HG03108 (cell line): ENCODE data around the gene EHBP1L1.

Experiments
- ATAC-seq: cut with Tn5 transposase; IDR thresholded peaks from one replicate; pipeline ENCODE4 v1.9.1; 2021; ENCODE audit warnings: moderate library complexity; ENCODE audit not compliant: unreplicated experiment

Gene EHBP1L1

GRCh38 chr11:65592858-65593517 lies 17.1 kb downstream of the EHBP1L1 start:
- no peak for ATAC-seq

GRCh38 chr11:65593518-65594414 lies 17.9 kb downstream of the EHBP1L1 start:
- ATAC-seq: no peak

- ATAC-seq: no peak
Measured at GRCh38 chr11:65595131-65595530, 19.3 kb downstream of the EHBP1L1 start.

- ATAC-seq: no peak
Measured at GRCh38 chr11:65595543-65596281, 19.9 kb downstream of the EHBP1L1 start, which contains the start of gene KCNK7. TSS of gene KCNK7 (minus strand) at chr11:65595800. CDS start at chr11:65595772, 28 bp downstream.

- ATAC-seq: no peak
Measured at GRCh38 chr11:65596520-65596919, 20.7 kb downstream of the EHBP1L1 start.

GRCh38 chr11:65598258-65598699 lies 22.4 kb downstream of the EHBP1L1 start:
- no peak for ATAC-seq

GRCh38 chr11:65599216-65599954 lies 23.5 kb downstream of the EHBP1L1 start:
- ATAC-seq: no peak

GRCh38 chr11:65599955-65600246 lies 24.0 kb downstream of the EHBP1L1 start:
- no peak for ATAC-seq

GRCh38 chr11:65604258-65604657 lies 28.4 kb downstream of the EHBP1L1 start:
- ATAC-seq: no peak

GRCh38 chr11:65606876-65607613 lies 31.2 kb downstream of the EHBP1L1 start:
- no peak for ATAC-seq

GRCh38 chr11:65607614-65608426 lies 32.0 kb downstream of the EHBP1L1 start:
- no peak for ATAC-seq

GRCh38 chr11:65609229-65609628 lies 33.4 kb downstream of the EHBP1L1 start:
- ATAC-seq: no peak

- ATAC-seq: no peak
Measured at GRCh38 chr11:65609665-65610064, 33.8 kb downstream of the EHBP1L1 start.

- no peak for ATAC-seq
Measured at GRCh38 chr11:65610404-65610803, 34.6 kb downstream of the EHBP1L1 start.

- no peak for ATAC-seq
Measured at GRCh38 chr11:65611028-65611757, 35.3 kb downstream of the EHBP1L1 start.

GRCh38 chr11:65611758-65612603 lies 36.1 kb downstream of the EHBP1L1 start:
- no peak for ATAC-seq

- no peak for ATAC-seq
Measured at GRCh38 chr11:65612691-65613090, 36.8 kb downstream of the EHBP1L1 start.
